Measurements from ENCODE around the gene PRSS35.

The PRSS35 gene

GRCh38 chr6:83488861-83489260 is 23.5 kb upstream of the PRSS35 start:
- TF ChIP-seq, protein P1, sequence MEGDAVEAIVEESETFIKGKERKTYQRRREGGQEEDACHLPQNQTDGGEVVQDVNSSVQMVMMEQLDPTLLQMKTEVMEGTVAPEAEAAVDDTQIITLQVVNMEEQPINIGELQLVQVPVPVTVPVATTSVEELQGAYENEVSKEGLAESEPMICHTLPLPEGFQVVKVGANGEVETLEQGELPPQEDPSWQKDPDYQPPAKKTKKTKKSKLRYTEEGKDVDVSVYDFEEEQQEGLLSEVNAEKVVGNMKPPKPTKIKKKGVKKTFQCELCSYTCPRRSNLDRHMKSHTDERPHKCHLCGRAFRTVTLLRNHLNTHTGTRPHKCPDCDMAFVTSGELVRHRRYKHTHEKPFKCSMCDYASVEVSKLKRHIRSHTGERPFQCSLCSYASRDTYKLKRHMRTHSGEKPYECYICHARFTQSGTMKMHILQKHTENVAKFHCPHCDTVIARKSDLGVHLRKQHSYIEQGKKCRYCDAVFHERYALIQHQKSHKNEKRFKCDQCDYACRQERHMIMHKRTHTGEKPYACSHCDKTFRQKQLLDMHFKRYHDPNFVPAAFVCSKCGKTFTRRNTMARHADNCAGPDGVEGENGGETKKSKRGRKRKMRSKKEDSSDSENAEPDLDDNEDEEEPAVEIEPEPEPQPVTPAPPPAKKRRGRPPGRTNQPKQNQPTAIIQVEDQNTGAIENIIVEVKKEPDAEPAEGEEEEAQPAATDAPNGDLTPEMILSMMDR (IDR thresholded peaks at IDR 0.05): no peak
- no peak overlapping the region for H3K27ac ChIP-seq

GRCh38 chr6:83490217-83490807 is 22.0 kb upstream of the PRSS35 start:
- no peak overlapping the region for H3K27ac ChIP-seq
- TF ChIP-seq, protein P1 (IDR thresholded peaks at IDR 0.05): no peak
- no peak for TF ChIP-seq ZFX (IDR thresholded peaks at IDR 0.05; ENCODE audit: borderline replicate concordance)

DNA sequence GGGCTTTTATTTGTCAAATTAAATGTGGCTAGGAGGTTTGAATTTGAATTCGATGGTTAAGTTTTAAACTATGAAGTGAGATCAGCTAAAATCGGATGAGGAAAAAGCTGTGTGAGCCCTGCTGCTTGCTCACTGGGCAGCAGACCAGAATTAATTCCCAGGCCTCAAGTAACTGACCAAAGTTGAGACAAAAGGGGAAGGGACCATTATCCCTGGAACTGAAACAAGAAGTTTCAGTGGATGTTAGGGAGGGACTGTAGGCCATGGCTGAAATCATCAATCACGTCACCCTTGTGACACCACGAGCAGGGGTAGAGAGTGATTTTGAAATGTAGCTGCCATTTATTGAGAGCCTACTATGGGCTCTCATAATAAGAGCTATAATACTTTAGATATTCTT is 7.0 kb upstream of the PRSS35 start:
- TF ChIP-seq, protein P1 (IDR thresholded peaks at IDR 0.05): no peak
- TF ChIP-seq ZFX (IDR thresholded peaks at IDR 0.05; ENCODE audit: borderline replicate concordance): no peak
- H3K27ac ChIP-seq: no peak overlapping the region

- TF ChIP-seq, protein P1 (IDR thresholded peaks at IDR 0.05): no peak
- TF ChIP-seq ZFX (IDR thresholded peaks at IDR 0.05; ENCODE audit: borderline replicate concordance): no peak
- no peak overlapping the region for H3K27ac ChIP-seq
Measured at GRCh38 chr6:83509441-83509840, 2.9 kb upstream of the PRSS35 start.

DNA sequence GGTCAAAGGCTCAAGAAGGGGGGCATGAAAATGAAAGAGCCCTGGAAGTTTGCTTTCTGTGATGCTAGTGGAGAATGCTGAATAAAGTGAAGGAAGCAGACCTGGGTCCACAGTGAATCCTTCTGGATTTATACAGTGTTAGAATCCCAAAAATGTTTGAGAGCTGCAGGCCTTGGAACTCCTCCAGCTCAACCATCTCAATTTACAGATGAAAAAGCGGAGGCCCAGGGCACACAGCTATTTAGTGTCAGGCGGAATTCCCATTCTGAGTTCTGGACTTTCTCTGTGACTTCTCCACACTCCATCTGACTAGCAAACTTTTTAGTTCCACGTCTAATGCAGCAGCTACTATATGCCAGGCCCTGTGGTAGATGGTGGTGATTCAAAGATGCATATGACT is 1.5 kb upstream of the PRSS35 start:
- TF ChIP-seq, protein P1 (IDR thresholded peaks at IDR 0.05): no peak
- TF ChIP-seq ZFX (IDR thresholded peaks at IDR 0.05; ENCODE audit: borderline replicate concordance): no peak
- no peak overlapping the region for H3K27ac ChIP-seq

DNA sequence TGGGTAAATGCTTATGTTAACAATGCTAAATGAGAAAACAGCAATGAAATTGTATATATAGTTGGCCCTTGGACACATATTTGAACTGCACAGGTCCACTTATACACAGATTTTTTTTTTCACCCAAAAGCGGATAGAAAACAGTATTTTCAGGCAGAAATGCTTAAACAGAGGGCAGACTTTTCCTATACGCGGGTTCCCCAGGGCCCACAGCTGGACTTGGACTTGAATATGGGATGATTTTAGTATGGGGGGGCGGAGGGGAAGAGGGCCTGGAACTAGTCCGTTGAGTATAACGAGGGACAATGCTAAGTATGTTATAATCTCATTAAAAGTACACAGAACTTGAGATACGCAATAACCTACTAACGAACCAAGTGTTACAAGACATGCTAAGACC is 1.1 kb upstream of the PRSS35 start:
- no peak overlapping the region for H3K27ac ChIP-seq
- no peak for TF ChIP-seq ZFX (IDR thresholded peaks at IDR 0.05; ENCODE audit: borderline replicate concordance)
- TF ChIP-seq, protein P1 (IDR thresholded peaks at IDR 0.05): no peak

DNA sequence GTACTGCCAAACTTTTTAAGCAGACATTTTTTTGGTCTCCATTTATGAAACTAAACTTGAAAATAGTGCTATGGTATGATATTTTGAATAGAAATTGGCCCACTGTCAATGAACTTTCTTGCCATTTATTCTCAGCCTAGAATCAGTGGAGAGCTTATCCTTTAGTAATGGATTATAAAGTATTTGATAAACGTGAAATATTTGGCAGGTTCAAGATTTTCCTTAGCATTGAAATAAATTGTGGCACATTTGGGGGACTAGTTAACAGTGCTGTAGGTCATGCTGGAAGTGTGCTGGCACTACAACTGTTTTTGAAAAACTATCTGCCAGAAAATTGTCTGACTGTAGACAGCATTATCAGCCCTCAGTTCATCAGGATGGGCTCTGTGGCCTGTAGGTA is 2.1 kb downstream of the PRSS35 start:
- H3K27ac ChIP-seq: no peak overlapping the region
- no peak for TF ChIP-seq ZFX (IDR thresholded peaks at IDR 0.05; ENCODE audit: borderline replicate concordance)
- TF ChIP-seq, protein P1 (IDR thresholded peaks at IDR 0.05): no peak

Data from 22Rv1 (cell line).